ENCODE results near the gene SMG1. TPM values are rescaled to one million over a fixed set of nuclear protein-coding genes. Genes with fewer than 3 reads are reported as not detected.

Gene SMG1
- total and polyA plus RNA-seq, 7 donors = 6.0 to 112 (median 72.8) TPM

- peak overlapping the region in 2 of 4 donors; percentile 28 to 34 for H3K27ac ChIP-seq
- H3K36me3 ChIP-seq = peaks cover 7 to 31% (median 11%) of the 10 kb centered on the region in 4 donors
- no peak overlapping the region for H3K4me3 ChIP-seq
- no peak for DNase-seq
- H3K4me1 ChIP-seq = peaks cover 0 to 34% (median 20%) of the 10 kb centered on the region in 4 donors
- no peaks in the 10 kb centered on the region for H3K9me3 ChIP-seq
- TF ChIP-seq POLR2A (IDR thresholded peaks at IDR 0.05) = no peak
- TF ChIP-seq CTCF (IDR thresholded peaks at IDR 0.05) = no peak
- no peak for TF ChIP-seq POLR2AphosphoS5 (IDR thresholded peaks at IDR 0.05)
- WGBS, 2 donors = 63 to 77% methylated on average over 3 of the region's 3 CpGs
- intact Hi-C loops (cut with DNase I) = loop anchor here (5.0 kb wide), 2 partner anchors 123 to 718 kb away; partner anchors contain the start of genes CCP110, GDE1 and SMG1
- no peaks in the 10 kb centered on the region for H3K27me3 ChIP-seq
Observed at GRCh38 chr16:18804540-18804939, 121.7 kb downstream of the SMG1 start.

GRCh38 chr16:18803569-18804462, 122.4 kb downstream of the SMG1 start:
- WGBS, 2 donors = 64 to 78% methylated on average over 5 of the region's 5 CpGs
- Histone ChIP-seq H3K9me3 (no peaks in the 10 kb centered on the region), H3K27me3 (no peaks in the 10 kb centered on the region), H3K4me1 (peaks cover 0 to 41% (median 26%) of the 10 kb centered on the region in 4 donors), H3K27ac (peak overlapping the region in 2 of 4 donors; percentile 28 to 34), H3K4me3 (no peak overlapping the region), H3K36me3 (peaks cover 2 to 24% (median 4%) of the 10 kb centered on the region in 4 donors)
- intact Hi-C loops (cut with DNase I) = loop anchor here (5.0 kb wide), 2 partner anchors 123 to 718 kb away; partner anchors contain the start of genes CCP110, GDE1 and SMG1
- TF ChIP-seq POLR2A (IDR thresholded peaks at IDR 0.05) = no peak
- TF ChIP-seq POLR2AphosphoS5 (IDR thresholded peaks at IDR 0.05) = no peak
- TF ChIP-seq CTCF (IDR thresholded peaks at IDR 0.05) = no peak
- TF ChIP-seq EP300 (IDR thresholded peaks at IDR 0.05) = no peak
- DNase-seq = no peak

- H3K36me3 ChIP-seq = peaks cover 0 to 20% (median 0%) of the 10 kb centered on the region in 4 donors
- no peak overlapping the region for H3K4me3 ChIP-seq
- peaks cover 0 to 42% (median 30%) of the 10 kb centered on the region in 4 donors for H3K4me1 ChIP-seq
- intact Hi-C loops (cut with DNase I) = loop anchor here (5.0 kb wide), 2 partner anchors 124 to 719 kb away; partner anchors contain the start of genes CCP110, GDE1 and SMG1
- no peak for DNase-seq
- no peaks in the 10 kb centered on the region for H3K27me3 ChIP-seq
- no peak for TF ChIP-seq POLR2A (IDR thresholded peaks at IDR 0.05)
- TF ChIP-seq EP300 (IDR thresholded peaks at IDR 0.05) = no peak
- TF ChIP-seq CTCF (IDR thresholded peaks at IDR 0.05) = no peak
- TF ChIP-seq POLR2AphosphoS5 (IDR thresholded peaks at IDR 0.05) = no peak
- H3K27ac ChIP-seq = peak overlapping the region; percentile 90 to 95 (median 93)
- 94 to 95% methylated on average over 16 of the region's 16 CpGs for WGBS, 2 donors
- no peaks in the 10 kb centered on the region for H3K9me3 ChIP-seq
Observed at GRCh38 chr16:18802767-18803343, 123.4 kb downstream of the SMG1 start.

- Histone ChIP-seq H3K9me3 (no peaks in the 10 kb centered on the region), H3K27me3 (no peaks in the 10 kb centered on the region), H3K27ac (peak within 1 kb of the TSS; percentile 90 to 95 (median 93)), H3K4me3 (peak within 1 kb of the TSS; percentile 61 to 95 (median 90)), H3K36me3 (peaks cover 0 to 21% (median 1%) of the 10 kb centered on the region in 4 donors), H3K4me1 (peaks cover 0 to 42% (median 30%) of the 10 kb centered on the region in 4 donors)
- intact Hi-C loops (cut with DNase I) = loop anchor here (2.0 to 5.0 kb wide), 3 partner anchors 126 to 721 kb away; partner anchors contain the start of genes CCP110, GDE1 and SMG1
- WGBS, 2 donors = 1% methylated on average over 77 of the region's 77 CpGs
- DNase-seq = peak; percentile 100
- TF ChIP-seq POLR2AphosphoS5 (IDR thresholded peaks at IDR 0.05) = peak; percentile 98 to 100 (median 100)
- TF ChIP-seq CTCF (IDR thresholded peaks at IDR 0.05) = peak; percentile 87 to 96 (median 90)
- TF ChIP-seq EP300 (IDR thresholded peaks at IDR 0.05) = no peak
- peak; percentile 96 to 98 for TF ChIP-seq POLR2A (IDR thresholded peaks at IDR 0.05)
Observed at GRCh38 chr16:18801145-18801972, 124.8 kb downstream of the SMG1 start, which contains the start of gene ARL6IP1. TSS of gene ARL6IP1 (minus strand) at chr16:18801549. CDS start at chr16:18801466, 83 bp downstream.
